ENCODE data around the gene GSK3A.

GSK3A gene

DNA sequence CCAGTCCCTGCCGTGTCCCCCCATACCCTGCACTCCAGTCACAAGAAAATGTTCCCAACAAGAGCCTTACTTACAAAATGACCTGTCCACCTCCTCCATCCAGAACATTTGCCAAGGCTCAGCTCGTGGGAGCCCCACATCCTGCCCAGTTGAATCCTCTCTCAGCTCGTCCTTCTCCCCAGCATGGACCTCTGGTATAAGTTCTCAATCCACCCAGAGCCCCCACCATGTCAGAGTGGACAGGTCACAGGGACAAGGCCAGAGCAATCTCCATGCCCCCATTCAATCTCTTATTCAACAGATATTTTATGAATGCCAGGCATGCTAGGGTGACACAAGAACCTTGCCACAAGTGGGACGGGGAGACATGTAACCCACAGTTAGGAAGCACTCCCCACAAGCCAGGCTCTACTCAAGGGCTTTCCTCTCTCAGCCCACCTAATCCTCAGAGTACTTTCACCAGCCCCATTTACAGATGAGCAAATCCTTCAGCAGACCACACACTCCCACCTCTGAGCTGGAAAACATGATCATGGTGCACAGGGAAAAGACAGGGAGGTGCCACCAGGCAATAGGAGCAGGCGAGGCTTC lies 40.0 kb downstream of the GSK3A start:
- Histone ChIP-seq H3K27ac (ENCODE audit: low read depth, low read length, severe bottlenecking) (no peak overlapping the region), H3K4me1 (ENCODE audit: control insufficient read depth, insufficient read depth, low read length, poor library complexity, severe bottlenecking) (no peaks in the 10 kb centered on the region), H3K4me3 (ENCODE audit: extremely low read depth, insufficient read depth, low read length, poor library complexity, severe bottlenecking) (no peak overlapping the region), H3K36me3 (ENCODE audit: control insufficient read depth, insufficient read depth, low read length) (peaks cover 81% of the 10 kb centered on the region), H3K9me3 (ENCODE audit: control insufficient read depth, low read length) (no peaks in the 10 kb centered on the region)
- 87 to 94% methylated on average over 4 to 5 of the region's 5 CpGs for WGBS, 2 experiments (ENCODE audit: insufficient coverage in 2 of 2)

GRCh38 chr19:42201489-42202289 lies 40.7 kb downstream of the GSK3A start:
- H3K4me3 ChIP-seq (ENCODE audit: extremely low read depth, insufficient read depth, low read length, poor library complexity, severe bottlenecking), result no peak overlapping the region
- WGBS, 2 experiments (ENCODE audit: insufficient coverage in 2 of 2), result 85 to 95% methylated on average over 5 to 6 of the region's 6 CpGs
- peaks cover 79% of the 10 kb centered on the region for H3K36me3 ChIP-seq (ENCODE audit: control insufficient read depth, insufficient read depth, low read length)

GRCh38 chr19:42200116-42200715 lies 42.2 kb downstream of the GSK3A start:
- WGBS, 2 experiments (ENCODE audit: insufficient coverage in 2 of 2), result 75 to 88% methylated on average over 4 to 5 of the region's 5 CpGs
- Histone ChIP-seq H3K4me1 (ENCODE audit: control insufficient read depth, insufficient read depth, low read length, poor library complexity, severe bottlenecking) (no peaks in the 10 kb centered on the region), H3K4me3 (ENCODE audit: extremely low read depth, insufficient read depth, low read length, poor library complexity, severe bottlenecking) (no peak overlapping the region), H3K36me3 (ENCODE audit: control insufficient read depth, insufficient read depth, low read length) (peaks cover 66% of the 10 kb centered on the region), H3K9me3 (ENCODE audit: control insufficient read depth, low read length) (no peaks in the 10 kb centered on the region), H3K27ac (ENCODE audit: low read depth, low read length, severe bottlenecking) (no peak overlapping the region)

More at GRCh38 chr19:42201489-42202289, 40.7 kb downstream of the GSK3A start:
- no peak overlapping the region for H3K27ac ChIP-seq (ENCODE audit: low read depth, low read length, severe bottlenecking)
- no peaks in the 10 kb centered on the region for H3K4me1 ChIP-seq (ENCODE audit: control insufficient read depth, insufficient read depth, low read length, poor library complexity, severe bottlenecking)
- no peaks in the 10 kb centered on the region for H3K9me3 ChIP-seq (ENCODE audit: control insufficient read depth, low read length)

DNA sequence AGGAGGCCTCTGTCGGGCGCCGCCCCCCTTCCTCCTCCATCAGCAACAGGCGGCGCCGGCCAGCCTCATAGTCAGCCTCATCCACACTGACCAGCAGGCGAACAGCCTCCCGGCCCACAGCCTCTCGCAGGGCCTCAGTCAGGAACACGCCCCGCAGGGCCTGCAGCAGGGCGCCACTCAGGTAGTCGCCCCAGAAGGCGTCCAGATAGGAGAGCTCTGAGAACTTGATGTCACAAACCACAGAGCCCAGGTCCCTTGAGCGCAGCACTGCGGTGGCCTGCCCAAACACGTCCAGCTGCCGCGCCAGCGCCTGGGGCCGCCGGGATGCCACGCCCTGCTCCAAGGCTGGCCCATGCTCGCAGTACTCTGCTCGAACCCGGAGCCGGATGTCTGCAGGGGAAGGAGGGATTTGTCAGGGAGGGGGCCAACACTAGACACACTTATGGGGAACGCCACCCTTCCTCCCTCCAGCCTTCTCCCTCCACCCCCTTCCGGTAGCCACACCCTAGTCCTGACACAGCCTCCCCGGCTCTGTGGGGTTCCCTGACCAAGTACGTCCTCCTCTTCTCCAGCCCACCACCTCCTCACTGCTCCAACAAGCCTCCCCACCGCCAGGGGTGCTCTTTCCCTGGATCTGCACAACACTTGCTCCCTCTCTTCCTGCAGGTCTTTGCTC lies 42.8 kb downstream of the GSK3A start:
- H3K4me3 ChIP-seq (ENCODE audit: extremely low read depth, insufficient read depth, low read length, poor library complexity, severe bottlenecking), result no peak overlapping the region
- WGBS, 2 experiments (ENCODE audit: insufficient coverage in 2 of 2), result 90 to 94% methylated on average over 14 to 31 of the region's 32 CpGs
- H3K4me1 ChIP-seq (ENCODE audit: control insufficient read depth, insufficient read depth, low read length, poor library complexity, severe bottlenecking), result no peaks in the 10 kb centered on the region
- H3K27ac ChIP-seq (ENCODE audit: low read depth, low read length, severe bottlenecking), result no peak overlapping the region
- H3K9me3 ChIP-seq (ENCODE audit: control insufficient read depth, low read length), result no peaks in the 10 kb centered on the region
- H3K36me3 ChIP-seq (ENCODE audit: control insufficient read depth, insufficient read depth, low read length), result peaks cover 60% of the 10 kb centered on the region

DNA sequence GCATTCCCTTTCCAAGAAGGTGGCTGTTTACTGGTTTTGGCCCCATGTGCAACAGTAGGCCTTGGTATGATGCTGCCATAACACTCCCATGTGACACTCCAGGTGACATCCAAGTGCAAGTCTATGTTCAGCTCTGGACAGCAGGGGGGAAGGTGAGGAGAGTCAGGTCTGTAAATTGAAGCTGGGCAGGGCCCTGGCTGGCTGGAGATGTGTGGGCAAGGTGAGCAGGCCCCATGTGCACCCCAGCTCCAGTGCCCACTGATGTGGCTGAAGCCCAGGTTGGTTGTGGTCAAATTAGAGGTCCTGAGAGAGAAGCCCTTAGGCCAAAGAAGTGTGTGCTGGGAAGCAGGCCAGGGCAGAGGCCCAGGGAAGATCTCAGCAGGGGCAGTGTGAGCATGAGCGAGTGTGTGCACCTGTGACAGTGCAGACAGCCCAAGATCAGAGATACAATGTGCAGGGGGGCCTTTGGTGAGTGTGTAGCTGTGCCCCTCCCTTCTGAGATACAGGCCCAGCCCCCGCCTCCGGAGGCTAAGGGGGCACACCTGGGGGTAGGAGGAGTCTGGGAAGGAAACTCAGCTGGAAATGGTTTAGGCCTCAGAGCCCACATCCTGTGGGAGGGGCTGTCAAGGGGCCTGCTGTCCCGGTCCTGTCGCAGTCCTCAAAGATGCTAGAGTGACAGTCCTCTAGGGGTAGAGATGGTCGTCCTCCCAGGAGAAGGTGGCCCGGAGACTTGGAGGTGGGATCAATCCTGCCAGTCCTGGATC lies 43.5 kb downstream of the GSK3A start:
- peaks cover 54% of the 10 kb centered on the region for H3K36me3 ChIP-seq (ENCODE audit: control insufficient read depth, insufficient read depth, low read length)
- no peak overlapping the region for H3K27ac ChIP-seq (ENCODE audit: low read depth, low read length, severe bottlenecking)
- H3K4me3 ChIP-seq (ENCODE audit: extremely low read depth, insufficient read depth, low read length, poor library complexity, severe bottlenecking), result no peak overlapping the region
- H3K9me3 ChIP-seq (ENCODE audit: control insufficient read depth, low read length), result no peaks in the 10 kb centered on the region
- 85 to 86% methylated on average over 5 of the region's 7 CpGs for WGBS, 2 experiments (ENCODE audit: insufficient coverage in 2 of 2)
- no peaks in the 10 kb centered on the region for H3K4me1 ChIP-seq (ENCODE audit: control insufficient read depth, insufficient read depth, low read length, poor library complexity, severe bottlenecking)

GRCh38 chr19:42197375-42197817 lies 45.0 kb downstream of the GSK3A start:
- H3K4me1 ChIP-seq (ENCODE audit: control insufficient read depth, insufficient read depth, low read length, poor library complexity, severe bottlenecking), result no peaks in the 10 kb centered on the region
- no peak overlapping the region for H3K27ac ChIP-seq (ENCODE audit: low read depth, low read length, severe bottlenecking)
- H3K4me3 ChIP-seq (ENCODE audit: extremely low read depth, insufficient read depth, low read length, poor library complexity, severe bottlenecking), result no peak overlapping the region
- H3K36me3 ChIP-seq (ENCODE audit: control insufficient read depth, insufficient read depth, low read length), result peaks cover 42% of the 10 kb centered on the region
- H3K9me3 ChIP-seq (ENCODE audit: control insufficient read depth, low read length), result peaks cover 4% of the 10 kb centered on the region
- WGBS, 2 experiments (ENCODE audit: insufficient coverage in 2 of 2), result 19 to 65% methylated on average over 2 to 3 of the region's 5 CpGs

DNA sequence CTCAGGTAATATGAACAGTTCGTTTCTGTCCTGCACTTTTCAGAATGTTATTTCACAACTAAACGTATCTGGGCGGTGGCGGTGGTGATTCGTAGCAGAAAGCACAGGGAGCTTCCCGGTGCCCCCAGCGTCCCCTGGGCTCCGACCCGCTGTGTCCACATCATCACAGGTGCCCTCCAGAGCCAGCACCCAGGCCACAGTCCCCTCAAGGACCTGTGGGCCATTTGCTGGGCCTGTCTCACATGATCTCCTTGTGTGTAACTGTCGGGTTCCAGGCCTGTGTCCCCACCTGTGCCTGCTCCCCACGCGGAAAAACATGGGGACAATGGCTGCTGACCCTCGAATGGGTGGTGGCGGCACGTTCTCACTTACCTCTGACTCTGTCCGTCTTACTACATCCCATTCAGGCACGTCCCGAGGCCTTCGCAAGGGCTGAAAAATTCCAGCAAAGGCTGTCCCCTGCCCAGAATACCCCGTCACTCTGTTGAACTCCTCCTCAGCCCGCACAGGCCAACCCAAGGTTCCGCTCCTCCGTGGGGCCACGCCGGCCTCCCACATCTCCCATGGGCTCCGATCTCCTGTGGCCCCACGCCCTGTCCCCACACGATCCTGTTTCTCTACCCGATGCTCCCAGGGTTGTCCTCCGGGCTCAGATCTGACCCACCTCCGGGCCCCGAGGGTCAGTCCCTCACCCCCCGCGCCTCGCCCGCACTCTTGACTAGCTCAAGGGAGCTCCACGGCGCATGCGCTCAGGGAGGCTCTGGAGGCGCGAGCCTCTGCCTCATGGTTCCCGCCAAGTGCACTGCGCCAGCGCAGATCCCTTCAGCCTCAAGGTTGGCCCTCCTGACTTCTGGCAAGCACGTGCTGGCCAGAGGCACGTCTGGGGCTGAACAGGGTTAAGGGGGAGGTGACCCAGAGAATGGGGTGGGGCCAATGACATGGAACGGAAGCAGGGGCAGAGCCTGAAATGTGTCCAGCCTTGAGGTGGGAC lies 46.1 kb downstream of the GSK3A start:
- H3K4me1 ChIP-seq (ENCODE audit: control insufficient read depth, insufficient read depth, low read length, poor library complexity, severe bottlenecking), result no peaks in the 10 kb centered on the region
- 94 to 95% methylated on average over 45 to 46 of the region's 47 CpGs for WGBS, 2 experiments (ENCODE audit: insufficient coverage in 2 of 2)
- H3K9me3 ChIP-seq (ENCODE audit: control insufficient read depth, low read length), result peaks cover 4% of the 10 kb centered on the region
- peaks cover 31% of the 10 kb centered on the region for H3K36me3 ChIP-seq (ENCODE audit: control insufficient read depth, insufficient read depth, low read length)
- H3K4me3 ChIP-seq (ENCODE audit: extremely low read depth, insufficient read depth, low read length, poor library complexity, severe bottlenecking), result no peak overlapping the region
- no peak overlapping the region for H3K27ac ChIP-seq (ENCODE audit: low read depth, low read length, severe bottlenecking)

DNA sequence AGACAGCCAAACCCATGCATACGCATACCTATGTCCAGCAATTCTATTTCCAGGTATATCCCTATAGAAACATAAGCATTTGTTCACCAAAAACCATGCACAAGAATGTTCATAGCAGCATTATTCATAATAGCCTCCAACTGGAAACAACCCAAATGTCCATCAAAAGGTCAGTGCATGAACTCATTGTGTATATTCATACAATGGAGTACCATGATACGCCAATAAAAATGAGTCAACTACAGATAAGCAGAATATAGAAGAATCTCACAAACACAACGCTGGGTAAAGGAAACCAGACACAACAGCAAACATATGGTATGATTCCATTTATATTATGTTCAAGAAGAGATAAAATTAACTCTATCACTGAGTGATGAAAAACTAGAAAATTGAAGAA lies 48.7 kb downstream of the GSK3A start:
- H3K9me3 ChIP-seq (ENCODE audit: control insufficient read depth, low read length), result peaks cover 4% of the 10 kb centered on the region
- 88 to 100% methylated on average over 1 of the region's 3 CpGs for WGBS, 2 experiments (ENCODE audit: insufficient coverage in 2 of 2)
- H3K4me1 ChIP-seq (ENCODE audit: control insufficient read depth, insufficient read depth, low read length, poor library complexity, severe bottlenecking), result no peaks in the 10 kb centered on the region
- no peak overlapping the region for H3K4me3 ChIP-seq (ENCODE audit: extremely low read depth, insufficient read depth, low read length, poor library complexity, severe bottlenecking)
- H3K27ac ChIP-seq (ENCODE audit: low read depth, low read length, severe bottlenecking), result no peak overlapping the region
- H3K36me3 ChIP-seq (ENCODE audit: control insufficient read depth, insufficient read depth, low read length), result peaks cover 11% of the 10 kb centered on the region

DNA sequence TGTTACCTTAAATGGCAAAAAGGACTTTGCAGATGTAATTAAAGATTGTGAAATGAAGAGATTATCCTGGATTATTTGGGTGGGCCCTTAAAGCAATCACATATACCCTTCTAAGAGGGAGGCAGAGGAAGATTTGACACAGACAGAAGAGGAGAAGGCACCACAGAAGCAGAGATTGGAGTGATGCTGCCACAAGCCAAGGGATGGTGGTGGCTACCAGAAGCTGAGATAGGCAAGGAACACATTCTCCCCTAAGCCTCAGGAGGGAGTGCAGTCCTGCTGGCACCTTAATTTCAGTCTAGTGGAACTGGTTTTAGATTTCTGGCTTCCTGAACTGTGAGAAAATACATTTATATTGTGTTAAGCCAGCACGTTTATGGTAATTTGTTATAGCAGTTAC lies 49.1 kb downstream of the GSK3A start:
- Histone ChIP-seq H3K9me3 (ENCODE audit: control insufficient read depth, low read length) (peaks cover 4% of the 10 kb centered on the region), H3K27ac (ENCODE audit: low read depth, low read length, severe bottlenecking) (no peak overlapping the region), H3K36me3 (ENCODE audit: control insufficient read depth, insufficient read depth, low read length) (peaks cover 7% of the 10 kb centered on the region), H3K4me3 (ENCODE audit: extremely low read depth, insufficient read depth, low read length, poor library complexity, severe bottlenecking) (no peak overlapping the region), H3K4me1 (ENCODE audit: control insufficient read depth, insufficient read depth, low read length, poor library complexity, severe bottlenecking) (no peaks in the 10 kb centered on the region)
- no CpG with 5 or more reads among the region's 1 CpG for WGBS, 2 experiments (ENCODE audit: insufficient coverage in 2 of 2)
